Tibial nerve (tissue), 4 donors: Measurements from ENCODE around the gene MAMLD1. TPM values are rescaled to one million over a fixed set of nuclear protein-coding genes. Genes with fewer than 3 reads are reported as not detected.

ENCODE experiments used
- DNase-seq, 2 donors: peaks; one replicate each; pipeline ENCODE4 v3.0.0-alpha.2; 2019; ENCODE audit warnings: low spot score in 2 of 2
- H3K27ac ChIP-seq, 4 donors: fragments of 200-600 bp; sonication (generic) in 3 of 4; one replicate each; pipeline ENCODE4 v1.5.1; 2017 to 2019; ENCODE audit warnings: mild to moderate bottlenecking in 1 of 4
- H3K27me3 ChIP-seq, 2 donors: fragments of 200-600 bp; sonication (generic) in 1 of 2; one replicate each; pipeline versions ENCODE4 v1.5.1 to v1.6.0; 2017 to 2019
- H3K36me3 ChIP-seq, 3 donors: fragments of 200-600 bp; sonication (generic); one replicate each; pipeline ENCODE4 v1.5.1; 2018 to 2019
- H3K4me1 ChIP-seq, 4 donors: fragments of 200-600 bp; sonication (generic) in 3 of 4; one replicate each; pipeline ENCODE4 v1.5.1; 2017 to 2019
- H3K4me3 ChIP-seq, 4 donors: fragments of 200-600 bp; sonication (generic) in 3 of 4; one replicate each; pipeline ENCODE4 v1.5.1; 2017 to 2019; ENCODE audit warnings: mild to moderate bottlenecking in 1 of 4, moderate library complexity in 1 of 4
- H3K9me3 ChIP-seq, 4 donors: fragments of 200-600 bp; sonication (generic) in 3 of 4; one replicate each; pipeline ENCODE4 v1.5.1; 2017 to 2019
- EP300 ChIP-seq, 2 donors: sonication (generic); formaldehyde crosslinking; IDR thresholded peaks; one replicate each; pipeline ENCODE4 v1.6.1; 2017; ENCODE audit warnings: antibody characterized with exemption in 2 of 2, mild to moderate bottlenecking in 1 of 2
- POLR2A ChIP-seq, 2 donors: fragments of 450-650 bp; IDR thresholded peaks; one replicate each; pipeline ENCODE4 v1.6.1; 2017; ENCODE audit warnings: antibody characterized with exemption in 2 of 2, mild to moderate bottlenecking in 2 of 2, moderate library complexity in 2 of 2
- WGBS, 2 donors: methylation state at CpG; one replicate each; pipeline ENCODE4 v1.1.5; 2018; 5-methylcytosine and 5-hydroxymethylcytosine counted together
- total RNA-seq, 4 donors: library from RNA; depleted of rRNA; stranded (reverse); fragments of >200 nt; gene quantifications; one replicate each; pipeline ENCODE4 v1.1.0, GENCODE V29; 2016
- TF ChIP-seq, protein P1 (sequence below), 5 experiments: fragments of 200-600 bp in 3 of 5; fragments of 450-650 bp in 2 of 5; sonication (generic) in 3 of 5; IDR thresholded peaks; one replicate each; pipeline ENCODE4 v1.5.1; 2016 to 2019; ENCODE audit warnings: antibody characterized with exemption in 5 of 5, mild to moderate bottlenecking in 3 of 5, moderate library complexity in 2 of 5

The MAMLD1 gene
- total RNA-seq, 4 donors from 2014 or later = 8.2 to 16.2 (median 9.2) TPM

DNA sequence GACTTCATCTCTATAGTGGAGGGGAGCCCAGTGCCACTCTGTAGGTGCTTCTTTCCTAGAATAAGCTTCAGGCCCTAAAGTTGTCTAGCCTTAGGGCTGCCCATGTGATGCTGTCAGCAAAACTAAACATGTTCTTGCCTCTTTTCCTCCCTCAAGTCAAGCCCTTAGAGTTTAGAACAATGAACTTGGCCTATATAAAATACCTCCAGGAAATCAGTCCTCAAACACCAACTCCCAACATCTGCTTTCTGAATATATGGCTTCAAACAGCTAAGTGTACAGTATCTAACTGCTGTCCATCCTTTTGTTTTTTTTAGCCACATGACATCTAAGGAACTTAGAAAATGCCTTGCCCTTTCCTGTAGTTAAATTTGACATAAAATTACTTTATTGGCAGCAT lies 91.0 kb downstream of the MAMLD1 start:
- peaks cover 0 to 20% (median 0%) of the 10 kb centered on the region in 4 donors for H3K4me1 ChIP-seq
- no peaks in the 10 kb centered on the region for H3K27me3 ChIP-seq
- no peak overlapping the region for H3K4me3 ChIP-seq
- no peak for DNase-seq
- no peak for TF ChIP-seq EP300 (IDR thresholded peaks at IDR 0.05)
- no peak for TF ChIP-seq POLR2A (IDR thresholded peaks at IDR 0.05)
- TF ChIP-seq, protein P1, sequence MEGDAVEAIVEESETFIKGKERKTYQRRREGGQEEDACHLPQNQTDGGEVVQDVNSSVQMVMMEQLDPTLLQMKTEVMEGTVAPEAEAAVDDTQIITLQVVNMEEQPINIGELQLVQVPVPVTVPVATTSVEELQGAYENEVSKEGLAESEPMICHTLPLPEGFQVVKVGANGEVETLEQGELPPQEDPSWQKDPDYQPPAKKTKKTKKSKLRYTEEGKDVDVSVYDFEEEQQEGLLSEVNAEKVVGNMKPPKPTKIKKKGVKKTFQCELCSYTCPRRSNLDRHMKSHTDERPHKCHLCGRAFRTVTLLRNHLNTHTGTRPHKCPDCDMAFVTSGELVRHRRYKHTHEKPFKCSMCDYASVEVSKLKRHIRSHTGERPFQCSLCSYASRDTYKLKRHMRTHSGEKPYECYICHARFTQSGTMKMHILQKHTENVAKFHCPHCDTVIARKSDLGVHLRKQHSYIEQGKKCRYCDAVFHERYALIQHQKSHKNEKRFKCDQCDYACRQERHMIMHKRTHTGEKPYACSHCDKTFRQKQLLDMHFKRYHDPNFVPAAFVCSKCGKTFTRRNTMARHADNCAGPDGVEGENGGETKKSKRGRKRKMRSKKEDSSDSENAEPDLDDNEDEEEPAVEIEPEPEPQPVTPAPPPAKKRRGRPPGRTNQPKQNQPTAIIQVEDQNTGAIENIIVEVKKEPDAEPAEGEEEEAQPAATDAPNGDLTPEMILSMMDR (IDR thresholded peaks at IDR 0.05) = no peak
- H3K27ac ChIP-seq = no peak overlapping the region
- no peaks in the 10 kb centered on the region for H3K36me3 ChIP-seq
- no peaks in the 10 kb centered on the region for H3K9me3 ChIP-seq

DNA sequence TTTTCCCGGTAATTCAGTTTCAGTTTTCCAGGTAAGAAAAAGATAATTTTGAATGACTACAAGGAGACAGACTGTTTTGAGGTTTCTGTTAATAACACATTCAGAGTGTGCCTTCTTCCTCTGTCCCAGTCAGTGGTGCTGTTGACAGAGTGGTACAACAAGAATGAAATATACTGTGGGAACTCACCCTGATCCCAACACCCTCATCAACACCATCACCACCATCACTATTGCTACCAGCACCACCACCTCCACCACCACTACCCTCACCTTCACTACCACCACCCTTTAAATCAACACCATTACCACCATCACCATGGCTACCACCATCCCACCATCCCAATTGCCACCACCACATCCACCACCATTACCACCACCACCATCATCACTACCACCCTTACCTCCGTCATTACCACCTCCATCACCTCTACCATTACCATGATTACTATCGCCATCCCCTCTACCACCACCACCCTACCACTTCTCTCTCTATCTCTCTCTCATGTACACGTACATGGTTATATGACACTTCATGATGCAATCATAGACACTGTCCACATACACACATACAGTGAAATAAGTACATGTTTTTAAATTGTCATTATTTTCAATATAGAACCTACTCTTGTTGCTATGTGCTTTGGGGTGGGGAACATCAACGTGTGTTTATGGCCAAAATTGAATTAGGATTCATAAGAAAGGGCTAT lies 91.5 kb downstream of the MAMLD1 start:
- 70 to 78% methylated on average over 5 of the region's 5 CpGs for WGBS, 2 donors
- Histone ChIP-seq H3K27ac (no peak overlapping the region), H3K9me3 (no peaks in the 10 kb centered on the region), H3K4me3 (no peak overlapping the region), H3K4me1 (peaks cover 0 to 18% (median 0%) of the 10 kb centered on the region in 4 donors), H3K27me3 (no peaks in the 10 kb centered on the region), H3K36me3 (no peaks in the 10 kb centered on the region)
- TF ChIP-seq EP300 (IDR thresholded peaks at IDR 0.05) (no peak), POLR2A (IDR thresholded peaks at IDR 0.05) (no peak)
- TF ChIP-seq, protein P1 (IDR thresholded peaks at IDR 0.05) = no peak
- DNase-seq = no peak

DNA sequence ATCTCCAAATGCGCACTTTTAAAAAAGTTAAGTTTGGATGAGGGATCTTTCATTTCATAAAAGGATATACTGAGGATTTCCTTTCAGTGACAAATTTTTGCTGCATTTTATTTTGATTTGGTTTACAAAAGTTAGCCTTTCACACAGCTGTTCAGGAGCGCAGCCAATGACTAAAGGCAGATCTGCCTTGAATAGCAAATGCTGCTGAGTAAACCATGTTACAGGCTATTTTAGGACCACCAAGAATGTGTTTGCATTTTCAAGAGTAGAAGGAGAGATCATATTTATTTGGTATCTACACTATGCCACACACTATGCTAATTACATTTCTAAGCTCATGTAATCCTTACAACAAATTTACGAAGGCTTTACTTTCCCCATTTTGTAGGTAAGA lies 92.1 kb downstream of the MAMLD1 start:
- WGBS, 2 donors = 86% methylated on average over 3 of the region's 3 CpGs

DNA sequence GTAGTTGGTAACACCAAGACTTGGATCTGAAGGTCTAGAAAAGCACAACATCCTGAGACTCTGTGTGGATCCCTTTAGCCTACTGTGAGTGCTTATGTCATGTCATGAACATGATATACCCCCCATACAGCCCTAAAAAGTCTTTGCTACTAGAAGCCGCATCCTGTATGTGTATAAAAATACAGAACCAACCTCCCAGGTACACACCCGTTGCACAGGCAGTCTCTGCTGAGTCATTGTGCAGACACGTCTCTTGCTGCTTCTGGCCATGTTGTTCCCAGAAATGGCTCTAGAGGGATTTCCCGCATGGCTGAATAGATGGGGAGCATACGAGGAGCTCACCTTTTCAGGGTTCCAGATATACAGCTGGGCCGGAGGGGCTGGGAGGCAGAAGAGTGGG lies 93.3 kb downstream of the MAMLD1 start:
- Histone ChIP-seq H3K9me3 (no peaks in the 10 kb centered on the region), H3K4me1 (peaks cover 0 to 6% (median 0%) of the 10 kb centered on the region in 4 donors), H3K4me3 (no peak overlapping the region), H3K36me3 (no peaks in the 10 kb centered on the region), H3K27ac (no peak overlapping the region), H3K27me3 (no peaks in the 10 kb centered on the region)
- 87 to 90% methylated on average over 5 to 6 of the region's 6 CpGs for WGBS, 2 donors
- no peak for TF ChIP-seq EP300 (IDR thresholded peaks at IDR 0.05)
- no peak for TF ChIP-seq POLR2A (IDR thresholded peaks at IDR 0.05)
- TF ChIP-seq, protein P1 (IDR thresholded peaks at IDR 0.05) = no peak
- DNase-seq = no peak

More for the DNA sequence above, 92.1 kb downstream of the MAMLD1 start:
- H3K27ac ChIP-seq = no peak overlapping the region
- H3K4me1 ChIP-seq = peaks cover 0 to 16% (median 0%) of the 10 kb centered on the region in 4 donors
- TF ChIP-seq EP300 (IDR thresholded peaks at IDR 0.05) = no peak
- no peak for TF ChIP-seq POLR2A (IDR thresholded peaks at IDR 0.05)
- TF ChIP-seq, protein P1 (IDR thresholded peaks at IDR 0.05) = no peak
- H3K36me3 ChIP-seq = no peaks in the 10 kb centered on the region
- H3K4me3 ChIP-seq = no peak overlapping the region
- DNase-seq = no peak
- no peaks in the 10 kb centered on the region for H3K9me3 ChIP-seq
- no peaks in the 10 kb centered on the region for H3K27me3 ChIP-seq

DNA sequence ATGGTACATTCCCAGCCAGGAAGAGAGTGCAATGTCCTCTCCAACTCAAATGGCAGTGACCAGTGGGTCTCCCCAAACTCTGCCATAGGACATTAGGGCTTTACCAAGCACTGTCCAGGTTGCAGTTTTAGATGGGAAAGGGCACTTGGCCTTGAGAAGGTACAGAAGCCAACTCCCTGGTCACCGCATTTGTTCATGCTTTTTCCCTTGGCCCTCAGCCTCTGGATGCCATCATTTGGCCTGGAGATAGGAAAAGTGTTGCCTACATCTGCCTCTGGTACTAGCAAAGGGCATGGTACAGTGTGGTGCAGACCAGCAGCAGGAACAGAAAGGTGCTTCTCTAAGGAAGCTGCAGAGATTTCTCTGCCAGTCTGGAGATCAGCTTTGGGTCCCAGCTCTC lies 93.8 kb downstream of the MAMLD1 start:
- DNase-seq = no peak
- no peaks in the 10 kb centered on the region for H3K27me3 ChIP-seq
- H3K36me3 ChIP-seq = no peaks in the 10 kb centered on the region
- WGBS, 2 donors = 100% methylated on average over 1 of the region's 1 CpG; no CpG with 5 or more reads in 1 of the 2 donors
- peaks cover 0 to 1% (median 0%) of the 10 kb centered on the region in 4 donors for H3K4me1 ChIP-seq
- TF ChIP-seq POLR2A (IDR thresholded peaks at IDR 0.05) (no peak), EP300 (IDR thresholded peaks at IDR 0.05) (no peak)
- TF ChIP-seq, protein P1 (IDR thresholded peaks at IDR 0.05) = no peak
- no peak overlapping the region for H3K4me3 ChIP-seq
- H3K27ac ChIP-seq = no peak overlapping the region
- no peaks in the 10 kb centered on the region for H3K9me3 ChIP-seq
